NB4 (cell line): ENCODE measurements around the gene L1CAM.
A peak's percentile ranks its signal among the peaks of the same experiment; 100 is the strongest.

ENCODE experiments used
- DNase-seq: peaks from one replicate; pipeline ENCODE4 v3.0.0; 2010; ENCODE audit warnings: low read depth
- H3K4me3 ChIP-seq: one replicate; pipeline ENCODE4 v1.5.1; 2011; ENCODE audit warnings: mild to moderate bottlenecking, low read depth, low read length, moderate library complexity
- MYC ChIP-seq: IDR thresholded peaks from 2 replicates; pipeline ENCODE4 v1.6.1; 2011; ENCODE audit warnings: low read depth, low read length
- POLR2A ChIP-seq: IDR thresholded peaks from 2 replicates; pipeline ENCODE4 v1.6.1; 2011; ENCODE audit warnings: mild to moderate bottlenecking; ENCODE audit not compliant: insufficient read length; ENCODE audit errors: extremely low read depth
- TF ChIP-seq, protein P1 (sequence below): IDR thresholded peaks from one replicate; pipeline ENCODE4 v1.5.1; 2012; ENCODE audit warnings: low read depth, low read length
- TF ChIP-seq, protein P2 (sequence below): IDR thresholded peaks from 2 replicates; pipeline ENCODE4 v1.6.1; 2011; ENCODE audit warnings: low read depth, low read length

Gene L1CAM

DNA sequence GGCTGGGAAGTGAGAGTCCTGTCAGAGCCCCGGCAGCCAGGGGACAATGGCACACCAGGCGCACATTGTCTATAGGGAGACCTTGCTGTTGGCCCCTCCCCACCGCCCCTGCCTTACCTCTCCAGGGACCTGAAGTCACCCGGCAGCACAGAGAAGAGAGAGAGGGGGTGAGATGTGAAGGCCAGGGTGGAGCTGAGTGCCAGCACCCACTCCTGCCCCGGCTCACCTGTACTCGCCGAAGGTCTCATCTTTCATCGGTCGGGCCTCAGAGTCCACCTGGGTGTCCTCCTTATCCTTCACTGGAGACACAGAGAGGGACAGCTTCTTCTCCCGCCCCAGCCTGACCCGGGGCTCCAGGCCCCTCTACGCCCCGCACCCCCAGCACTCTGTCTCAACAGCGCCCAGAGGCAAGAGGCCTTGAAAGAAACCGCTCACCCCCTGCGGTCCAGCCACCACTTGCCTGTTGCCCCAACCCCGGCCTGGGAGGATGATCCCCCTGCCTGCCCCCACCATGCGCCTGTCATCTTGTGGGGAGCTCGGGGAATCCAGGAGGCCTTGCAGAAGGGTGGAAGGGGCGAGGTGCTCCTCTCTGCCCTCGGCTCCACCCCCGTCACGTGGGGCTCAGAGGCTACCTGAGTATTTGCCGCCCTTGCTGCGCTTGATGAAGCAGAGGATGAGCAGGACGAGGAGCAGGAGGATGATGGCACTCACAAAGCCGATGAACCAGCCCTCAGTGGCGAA is 22.6 kb downstream of the L1CAM start:
- no peak for DNase-seq
- no peak for TF ChIP-seq POLR2A
- TF ChIP-seq MYC, result no peak
- no peak overlapping the region for H3K4me3 ChIP-seq

DNA sequence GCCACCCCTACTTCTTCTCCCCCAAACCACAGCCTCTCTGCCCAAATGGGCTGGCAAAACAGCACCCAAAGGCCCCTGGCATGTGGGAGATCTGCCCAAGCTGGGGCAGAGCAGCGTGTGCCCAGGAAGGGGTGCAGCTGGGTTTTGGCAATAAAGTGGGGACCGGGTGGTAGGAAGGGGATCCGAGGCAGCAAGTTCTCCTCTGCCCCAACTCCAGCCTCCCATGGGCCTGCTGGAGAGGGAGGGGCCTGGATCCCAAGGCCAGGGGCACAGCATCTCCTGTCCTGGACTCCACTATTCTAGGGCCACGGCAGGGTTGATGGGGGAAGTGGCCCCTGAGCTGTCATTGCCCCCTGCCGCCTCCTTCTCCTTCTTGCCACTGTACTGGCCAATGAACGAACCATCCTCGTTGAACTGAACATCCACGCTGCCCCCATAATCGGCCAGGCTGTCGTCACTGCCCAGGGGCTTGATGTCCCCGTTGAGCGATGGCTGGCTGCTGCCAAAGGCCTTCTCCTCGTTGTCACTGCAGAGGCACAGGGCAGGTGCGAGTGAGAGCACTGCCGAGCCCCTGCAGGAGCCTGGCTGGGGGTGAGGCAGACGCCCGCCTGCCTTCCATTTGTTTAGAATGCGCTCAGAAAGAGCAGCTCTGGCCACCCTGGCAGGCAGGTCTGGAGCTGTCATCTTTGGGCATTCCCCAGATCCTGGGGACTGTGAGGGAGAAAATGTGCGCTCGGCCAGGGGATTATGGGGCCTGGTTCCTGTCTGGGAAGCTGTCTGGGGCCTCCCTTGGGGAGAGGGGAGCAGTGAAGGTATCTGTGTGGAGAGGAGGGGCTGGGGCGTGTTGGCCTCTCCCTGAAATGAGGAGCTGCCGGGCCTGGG is 23.4 kb downstream of the L1CAM start:
- no peak for DNase-seq
- no peak overlapping the region for H3K4me3 ChIP-seq
- TF ChIP-seq POLR2A (no peak), MYC (no peak)
- TF ChIP-seq, protein P1, sequence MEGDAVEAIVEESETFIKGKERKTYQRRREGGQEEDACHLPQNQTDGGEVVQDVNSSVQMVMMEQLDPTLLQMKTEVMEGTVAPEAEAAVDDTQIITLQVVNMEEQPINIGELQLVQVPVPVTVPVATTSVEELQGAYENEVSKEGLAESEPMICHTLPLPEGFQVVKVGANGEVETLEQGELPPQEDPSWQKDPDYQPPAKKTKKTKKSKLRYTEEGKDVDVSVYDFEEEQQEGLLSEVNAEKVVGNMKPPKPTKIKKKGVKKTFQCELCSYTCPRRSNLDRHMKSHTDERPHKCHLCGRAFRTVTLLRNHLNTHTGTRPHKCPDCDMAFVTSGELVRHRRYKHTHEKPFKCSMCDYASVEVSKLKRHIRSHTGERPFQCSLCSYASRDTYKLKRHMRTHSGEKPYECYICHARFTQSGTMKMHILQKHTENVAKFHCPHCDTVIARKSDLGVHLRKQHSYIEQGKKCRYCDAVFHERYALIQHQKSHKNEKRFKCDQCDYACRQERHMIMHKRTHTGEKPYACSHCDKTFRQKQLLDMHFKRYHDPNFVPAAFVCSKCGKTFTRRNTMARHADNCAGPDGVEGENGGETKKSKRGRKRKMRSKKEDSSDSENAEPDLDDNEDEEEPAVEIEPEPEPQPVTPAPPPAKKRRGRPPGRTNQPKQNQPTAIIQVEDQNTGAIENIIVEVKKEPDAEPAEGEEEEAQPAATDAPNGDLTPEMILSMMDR, result no peak
- TF ChIP-seq, protein P2, sequence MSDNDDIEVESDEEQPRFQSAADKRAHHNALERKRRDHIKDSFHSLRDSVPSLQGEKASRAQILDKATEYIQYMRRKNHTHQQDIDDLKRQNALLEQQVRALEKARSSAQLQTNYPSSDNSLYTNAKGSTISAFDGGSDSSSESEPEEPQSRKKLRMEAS, result no peak

DNA sequence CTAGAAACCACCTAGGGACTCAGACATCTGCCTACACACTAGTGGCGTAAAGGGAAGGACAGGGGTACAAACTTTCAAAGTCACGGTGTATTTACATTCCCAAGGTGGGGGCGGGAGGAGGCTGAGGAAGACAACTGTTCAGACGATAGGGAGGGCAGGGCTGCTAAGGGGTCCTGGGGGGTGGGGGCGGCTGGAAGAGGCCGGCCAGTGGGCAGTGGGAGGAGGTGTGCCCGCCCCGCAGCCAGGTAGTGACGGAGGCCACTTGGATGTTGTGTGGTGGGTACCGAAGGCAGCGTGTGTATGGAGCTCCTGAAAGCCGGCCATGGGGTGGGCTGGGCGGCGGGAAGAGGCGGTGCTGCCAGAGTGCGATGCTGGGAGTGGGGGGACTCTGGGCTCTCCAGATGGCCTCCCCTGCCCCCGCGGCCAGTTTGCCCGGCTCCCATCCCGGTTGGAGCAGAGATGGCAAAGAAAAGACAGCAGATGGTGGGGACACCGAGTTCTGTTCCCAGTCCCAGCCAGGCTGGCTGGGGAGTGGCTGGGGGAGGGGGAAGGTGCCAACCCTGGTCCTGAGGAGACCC is 24.2 kb downstream of the L1CAM start:
- no peak overlapping the region for H3K4me3 ChIP-seq
- DNase-seq, result no peak
- TF ChIP-seq, protein P1, result no peak
- no peak for TF ChIP-seq MYC
- TF ChIP-seq, protein P2, result no peak
- no peak for TF ChIP-seq POLR2A

DNA sequence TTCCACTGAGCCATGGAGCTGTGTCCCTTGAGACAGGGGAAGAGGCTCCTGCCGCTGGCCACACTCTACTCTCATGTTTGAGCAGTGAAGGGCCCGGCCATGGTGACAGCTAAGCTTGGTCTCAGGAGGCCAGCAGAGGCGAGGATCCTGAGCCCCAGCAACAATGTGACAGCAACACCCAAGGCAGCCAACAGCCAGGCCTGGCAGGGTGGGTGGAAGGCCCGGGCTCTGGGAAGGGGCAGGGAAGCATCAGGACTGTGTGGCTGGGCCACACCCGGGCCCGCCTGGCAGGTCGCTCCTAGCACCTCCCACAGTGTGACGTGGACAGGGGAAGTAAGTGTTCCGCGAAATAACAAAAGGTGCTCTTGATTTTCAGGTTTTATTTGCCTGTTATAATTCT is 24.8 kb downstream of the L1CAM start:
- no peak overlapping the region for H3K4me3 ChIP-seq
- TF ChIP-seq, protein P2, result no peak
- DNase-seq, result no peak

DNA sequence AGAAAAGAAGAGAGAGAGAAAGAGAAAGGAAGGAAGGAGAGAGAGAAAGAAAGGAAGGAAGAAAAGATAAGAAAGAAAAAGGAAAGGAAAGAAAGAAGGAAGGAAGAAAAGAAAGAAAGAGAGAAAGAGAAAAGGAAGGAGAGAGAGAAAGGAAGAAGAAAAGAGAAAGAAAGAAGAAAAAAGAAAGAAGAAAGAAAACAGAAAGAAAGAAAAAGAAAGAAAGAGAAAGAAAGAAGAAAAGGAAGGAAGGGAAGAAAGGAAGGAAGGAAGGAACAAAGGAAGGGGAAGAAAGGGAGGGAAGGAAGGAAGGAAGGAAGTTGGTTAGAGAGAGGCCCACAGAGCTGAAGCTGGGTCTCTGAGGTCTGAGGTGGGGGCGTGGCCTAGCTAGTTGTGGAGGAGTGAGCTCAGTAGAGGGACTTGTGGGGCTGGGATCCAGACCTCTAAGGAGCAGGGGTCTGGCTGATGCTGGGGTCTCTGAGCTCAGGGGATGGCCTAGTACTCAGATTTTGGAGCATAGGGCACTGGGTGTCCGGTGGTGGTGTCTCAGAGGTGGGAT is 28.5 kb downstream of the L1CAM start:
- DNase-seq, result peak; percentile 22
- TF ChIP-seq, protein P2, result no peak
- TF ChIP-seq MYC (no peak), POLR2A (no peak)
- TF ChIP-seq, protein P1, result no peak
- no peak overlapping the region for H3K4me3 ChIP-seq

DNA sequence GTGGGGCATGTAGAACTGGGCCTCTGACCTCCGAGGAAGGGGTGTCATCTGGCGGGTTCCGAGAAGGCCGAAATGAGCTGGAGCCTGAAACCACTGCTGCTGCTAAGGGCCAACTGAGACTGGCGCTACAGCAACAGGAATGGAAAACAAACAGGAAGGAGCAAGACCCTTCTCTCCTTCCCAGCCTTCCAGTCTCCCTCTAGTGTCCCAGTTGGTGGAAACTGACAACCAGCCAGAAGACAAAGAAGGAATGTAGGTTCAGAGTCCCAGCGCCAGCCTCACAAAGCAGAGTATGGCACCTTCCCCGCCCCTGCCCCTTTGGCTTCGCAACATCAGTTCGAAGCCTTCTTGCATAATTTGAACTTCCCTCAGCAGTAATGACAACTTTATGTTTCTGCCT is 31.3 kb downstream of the L1CAM start:
- no peak for DNase-seq
- no peak overlapping the region for H3K4me3 ChIP-seq
- TF ChIP-seq, protein P2, result no peak
- TF ChIP-seq POLR2A, result no peak
- no peak for TF ChIP-seq MYC
- TF ChIP-seq, protein P1, result no peak
